Skeletal muscle satellite cell (primary cell): ENCODE data around the gene CPOX. TPM values are rescaled to one million over a fixed set of nuclear protein-coding genes. Genes with fewer than 3 reads are reported as not detected.
"Not testable (repeated sequence)": the region's sequence is repeated elsewhere in the genome, so short reads cannot be mapped to it uniquely, and the experiment has no call there.

Source experiments
- H3K27me3 ChIP-seq: 2 replicates; pipeline ENCODE4 v1.7.0; 2013; ENCODE audit warnings: low read length; ENCODE audit not compliant: control insufficient read depth, insufficient read depth
- H3K36me3 ChIP-seq: 2 replicates; pipeline ENCODE4 v1.7.0; 2013; ENCODE audit warnings: mild to moderate bottlenecking, control low read depth, low read length; ENCODE audit not compliant: insufficient read depth
- H3K4me1 ChIP-seq: 2 replicates; pipeline ENCODE4 v1.7.0; 2013; ENCODE audit warnings: low read length; ENCODE audit not compliant: control insufficient read depth, insufficient read depth
- H3K4me2 ChIP-seq: 2 replicates; pipeline ENCODE4 v1.7.0; 2013; ENCODE audit warnings: mild to moderate bottlenecking, low read length
- H3K4me3 ChIP-seq: 2 replicates; pipeline ENCODE4 v1.7.0; 2013; ENCODE audit warnings: low read length
- H3K9ac ChIP-seq: 2 replicates; pipeline ENCODE4 v1.7.0; 2013; ENCODE audit warnings: mild to moderate bottlenecking, low read depth, low read length, moderate library complexity
- H3K9me3 ChIP-seq: replicated peaks from 2 replicates; pipeline ENCODE4 v1.7.0; 2013; ENCODE audit warnings: mild to moderate bottlenecking, control low read depth, low read length
- total RNA-seq: library from RNA; depleted of rRNA; stranded (reverse); fragments of >200 nt; gene quantifications from 2 replicates; pipeline ENCODE4 v1.2.3, GENCODE V29; 2012; rRNA removed

The CPOX gene
- total RNA-seq: 19.5 and 19.7 TPM in 2 replicates

- Histone ChIP-seq H3K4me1 (no peaks in the 10 kb centered on the region), H3K4me3 (peak within 1 kb of the TSS; percentile 83), H3K36me3 (peaks cover 8% of the 10 kb centered on the region), H3K27me3 (no peaks in the 10 kb centered on the region), H3K9me3 (no peaks in the 10 kb centered on the region), H3K4me2 (peak within 1 kb of the TSS; percentile 84), H3K9ac (peak within 1 kb of the TSS; percentile 78)
Measured at GRCh38 chr3:98593046-98593936, at the start of gene CPOX. CPOX (minus strand) TSS chr3:98593611; CDS start chr3:98593504, 107 bp downstream.

- H3K4me1 ChIP-seq, H3K4me3 ChIP-seq, H3K4me2 ChIP-seq, H3K9me3 ChIP-seq, H3K36me3 ChIP-seq, H3K9ac ChIP-seq, H3K27me3 ChIP-seq: not testable (repeated sequence)
Measured at GRCh38 chr3:98642769-98643168, 49.4 kb upstream of the CPOX start.

- H3K27me3 ChIP-seq, H3K36me3 ChIP-seq, H3K4me2 ChIP-seq, H3K9ac ChIP-seq, H3K4me1 ChIP-seq, H3K4me3 ChIP-seq, H3K9me3 ChIP-seq: not testable (repeated sequence)
Measured at GRCh38 chr3:98641756-98642155, 48.3 kb upstream of the CPOX start.

GRCh38 chr3:98638515-98638914 is 45.1 kb upstream of the CPOX start:
- not testable (repeated sequence) for H3K4me2 ChIP-seq, H3K36me3 ChIP-seq, H3K9ac ChIP-seq, H3K27me3 ChIP-seq, H3K4me1 ChIP-seq, H3K9me3 ChIP-seq, H3K4me3 ChIP-seq

- Histone ChIP-seq H3K4me3 (no peak overlapping the region), H3K4me1 (no peaks in the 10 kb centered on the region), H3K9ac (no peak overlapping the region), H3K9me3 (no peaks in the 10 kb centered on the region), H3K4me2 (no peak overlapping the region), H3K36me3 (no peaks in the 10 kb centered on the region), H3K27me3 (no peaks in the 10 kb centered on the region)
Measured at GRCh38 chr3:98630416-98630815, 37.0 kb upstream of the CPOX start.

GRCh38 chr3:98628317-98628716 is 34.9 kb upstream of the CPOX start:
- H3K36me3 ChIP-seq: no peaks in the 10 kb centered on the region

GRCh38 chr3:98626151-98626550 is 32.7 kb upstream of the CPOX start:
- Histone ChIP-seq H3K4me1 (no peaks in the 10 kb centered on the region), H3K9ac (no peak overlapping the region), H3K4me2 (no peak overlapping the region), H3K27me3 (no peaks in the 10 kb centered on the region), H3K36me3 (no peaks in the 10 kb centered on the region), H3K9me3 (no peaks in the 10 kb centered on the region), H3K4me3 (no peak overlapping the region)

More at GRCh38 chr3:98628317-98628716, 34.9 kb upstream of the CPOX start:
- no peaks in the 10 kb centered on the region for H3K4me1 ChIP-seq
- H3K9ac ChIP-seq: no peak overlapping the region
- no peak overlapping the region for H3K4me2 ChIP-seq
- H3K27me3 ChIP-seq: no peaks in the 10 kb centered on the region
- H3K9me3 ChIP-seq: no peaks in the 10 kb centered on the region
- no peak overlapping the region for H3K4me3 ChIP-seq

- Histone ChIP-seq H3K9ac (no peak overlapping the region), H3K4me1 (no peaks in the 10 kb centered on the region), H3K36me3 (no peaks in the 10 kb centered on the region), H3K27me3 (no peaks in the 10 kb centered on the region), H3K9me3 (no peaks in the 10 kb centered on the region), H3K4me2 (no peak overlapping the region), H3K4me3 (no peak overlapping the region)
Measured at GRCh38 chr3:98623572-98624280, 30.3 kb upstream of the CPOX start.

GRCh38 chr3:98617841-98618240 is 24.4 kb upstream of the CPOX start:
- H3K36me3 ChIP-seq: no peaks in the 10 kb centered on the region
- H3K9me3 ChIP-seq: no peaks in the 10 kb centered on the region
- no peaks in the 10 kb centered on the region for H3K4me1 ChIP-seq
- no peaks in the 10 kb centered on the region for H3K27me3 ChIP-seq
- H3K9ac ChIP-seq: no peak overlapping the region
- H3K4me3 ChIP-seq: no peak overlapping the region
- no peak overlapping the region for H3K4me2 ChIP-seq

GRCh38 chr3:98613616-98614015 is 20.2 kb upstream of the CPOX start:
- no peak overlapping the region for H3K4me2 ChIP-seq
- no peaks in the 10 kb centered on the region for H3K27me3 ChIP-seq
- no peak overlapping the region for H3K4me3 ChIP-seq
- H3K4me1 ChIP-seq: no peaks in the 10 kb centered on the region
- no peak overlapping the region for H3K9ac ChIP-seq
- no peaks in the 10 kb centered on the region for H3K36me3 ChIP-seq
- no peaks in the 10 kb centered on the region for H3K9me3 ChIP-seq

- no peaks in the 10 kb centered on the region for H3K4me1 ChIP-seq
- no peak overlapping the region for H3K9ac ChIP-seq
- H3K4me3 ChIP-seq: no peak overlapping the region
- H3K36me3 ChIP-seq: no peaks in the 10 kb centered on the region
- H3K4me2 ChIP-seq: no peak overlapping the region
- H3K27me3 ChIP-seq: no peaks in the 10 kb centered on the region
- no peaks in the 10 kb centered on the region for H3K9me3 ChIP-seq
Measured at GRCh38 chr3:98612996-98613517, 19.6 kb upstream of the CPOX start.
